Endothelial cell of umbilical vein (primary cell): ENCODE measurements around the gene EDAR. TPM values are rescaled to one million over a fixed set of nuclear protein-coding genes. Genes with fewer than 3 reads are reported as not detected.

Source experiments
- BruUV-seq: library from RNA; stranded (reverse); fragments of 400-500 nt; replicated peaks from 2 replicates; lab custom pipeline; 2021; lab: Mats Ljungman, UMichigan
- CTCF ChIA-PET: fragments of 300-600, 350-600 bp; sonication (Branson Sonifier 250); formaldehyde crosslinking; loops from one replicate; lab custom pipeline; 2021; ENCODE audit warnings: antibody characterized with exemption, inconsistent platforms; lab: Charles Lee
- POLR2A ChIA-PET: fragments of 300-600, 350-600 bp; sonication (Branson Sonifier 250); formaldehyde crosslinking; loops from one replicate; lab custom pipeline; 2021; ENCODE audit warnings: antibody characterized with exemption, inconsistent platforms; lab: Charles Lee
- DNase-seq: peaks from one replicate; pipeline ENCODE4 v3.0.0-alpha.2; 2011; ENCODE audit warnings: low read depth, low spot score
- FAIRE-seq: peaks from 2 replicates; lab custom pipeline; 2011; peaks lifted over from hg19 to GRCh38; lab: Jason Lieb, UNC
- H2AFZ ChIP-seq: 2 replicates; pipeline ENCODE4 v1.6.0; 2012; ENCODE audit warnings: low read depth, low read length, control low read depth, inconsistent platforms
- H3K27ac ChIP-seq: 2 replicates; pipeline ENCODE4 v1.5.1; 2011; ENCODE audit warnings: low read depth, mild to moderate bottlenecking, control low read depth, low read length, moderate library complexity; ENCODE audit not compliant: insufficient read depth
- H3K27me3 ChIP-seq, 2 experiments: 2 replicates each; pipeline versions ENCODE4 v1.6.0 to v1.6.1; 2011; ENCODE audit warnings: low read length in 2 of 2, mixed read lengths in 1 of 2; ENCODE audit not compliant: control insufficient read depth in 2 of 2, insufficient read depth in 2 of 2
- H3K36me3 ChIP-seq, 2 experiments: 2 replicates in 1 of 2; 3 replicates in 1 of 2; pipeline ENCODE4 v1.5.1; 2011; ENCODE audit warnings: low read length in 2 of 2, mild to moderate bottlenecking in 1 of 2, moderate library complexity in 1 of 2; ENCODE audit not compliant: control insufficient read depth in 2 of 2, insufficient read depth in 2 of 2; ENCODE audit errors: extremely low read depth in 1 of 2
- H3K4me1 ChIP-seq: 3 replicates; pipeline ENCODE4 v1.5.1; 2011; ENCODE audit warnings: mild to moderate bottlenecking, low read length; ENCODE audit not compliant: control insufficient read depth, insufficient read depth; ENCODE audit errors: extremely low read depth
- H3K4me2 ChIP-seq: 2 replicates; pipeline ENCODE4 v1.6.1; 2011; ENCODE audit warnings: low read length, control low read depth, mixed read lengths; ENCODE audit not compliant: insufficient read depth
- H3K4me3 ChIP-seq, 3 experiments: fragments of 200-600 bp in 1 of 3; sonication (generic), shearing (Covaris generic) in 1 of 3; replicated peaks in 1 of 3; 2 replicates each; pipeline ENCODE4 v1.5.1; 2011 to 2016; ENCODE audit warnings: control low read depth in 3 of 3, low read length in 3 of 3, mild to moderate bottlenecking in 2 of 3, inconsistent platforms in 1 of 3, low read depth in 1 of 3, moderate library complexity in 1 of 3; ENCODE audit not compliant: insufficient read depth in 1 of 3
- H3K79me2 ChIP-seq: 2 replicates; pipeline ENCODE4 v1.6.0; 2012; ENCODE audit warnings: low read length, inconsistent platforms; ENCODE audit not compliant: control insufficient read depth, insufficient read depth
- H3K9ac ChIP-seq: replicated peaks from 2 replicates; pipeline ENCODE3; 2011; ENCODE audit warnings: low read length, control low read depth; ENCODE audit not compliant: insufficient read depth; ENCODE audit errors: extremely low read depth
- H3K9me1 ChIP-seq: replicated peaks from 3 replicates; pipeline ENCODE4 v1.6.0; 2011; ENCODE audit warnings: mild to moderate bottlenecking, low read length; ENCODE audit not compliant: control insufficient read depth, insufficient read depth; ENCODE audit errors: extremely low read depth
- H3K9me3 ChIP-seq: replicated peaks from 2 replicates; pipeline ENCODE4 v1.5.1; 2012; ENCODE audit warnings: low read length, inconsistent platforms; ENCODE audit not compliant: control insufficient read depth, insufficient read depth
- H4K20me1 ChIP-seq: replicated peaks from 2 replicates; pipeline ENCODE3; 2011; ENCODE audit warnings: mild to moderate bottlenecking, low read length; ENCODE audit not compliant: control insufficient read depth, insufficient read depth; ENCODE audit errors: extremely low read depth
- EZH2 ChIP-seq: IDR thresholded peaks from 2 replicates; pipeline ENCODE4 v1.6.1; 2012; ENCODE audit warnings: borderline replicate concordance, low read depth, mild to moderate bottlenecking, moderate library complexity, low read length, inconsistent platforms; ENCODE audit not compliant: severe bottlenecking
- FOS ChIP-seq: IDR thresholded peaks from 2 replicates; pipeline ENCODE4 v1.6.1; 2011; ENCODE audit warnings: mild to moderate bottlenecking, low read length, moderate library complexity, borderline replicate concordance; ENCODE audit not compliant: insufficient read depth
- GATA2 ChIP-seq: IDR thresholded peaks from 2 replicates; pipeline ENCODE4 v1.7.0; 2011; ENCODE audit warnings: low read depth, mild to moderate bottlenecking, moderate library complexity, mixed read lengths, low read length; ENCODE audit not compliant: insufficient read length, insufficient read depth
- JUN ChIP-seq: IDR thresholded peaks from 2 replicates; pipeline ENCODE4 v1.6.1; 2011; ENCODE audit warnings: borderline replicate concordance, low read depth; ENCODE audit not compliant: insufficient read length, insufficient read depth
- MYC ChIP-seq: IDR thresholded peaks from one replicate; pipeline ENCODE4 v1.6.1; 2011; ENCODE audit warnings: mild to moderate bottlenecking, low read depth, low read length
- POLR2A ChIP-seq: IDR thresholded peaks from 2 replicates; pipeline ENCODE4 v1.6.1; 2012; ENCODE audit warnings: low read depth, mild to moderate bottlenecking, control low read depth, low read length
- POLR2AphosphoS5 ChIP-seq: IDR thresholded peaks from 2 replicates; pipeline ENCODE4 v1.6.1; 2012; ENCODE audit warnings: low read depth, mild to moderate bottlenecking, control low read depth, low read length, moderate library complexity; ENCODE audit not compliant: insufficient read depth
- dilution Hi-C: fragments of 300-500 bp; cut with MboI; formaldehyde crosslinking; loops from one replicate; pipeline ENCODE4 v1.15.0; 2019; ENCODE audit warnings: low sequenced_read_pairs; ENCODE audit not compliant: extremely low pct_ligation_motif_present
- intact Hi-C: fragments of 100-400 bp; cut with micrococcal nuclease; formaldehyde crosslinking; loops from one replicate; pipeline ENCODE4 v1.10.0; 2022
- polyA plus RNA-seq, 4 experiments: library from polyadenylated mRNA; depleted of rRNA in 3 of 4; stranded (reverse) in 3 of 4; unstranded in 1 of 4; fragments of >200 nt; gene quantifications; 2 replicates each; pipeline versions ENCODE4 v1.2.1 to v1.2.3, GENCODE V29; 2011 to 2012; ENCODE audit warnings: missing spikeins in 1 of 4
- total RNA-seq: library from RNA; stranded (reverse); gene quantifications from 2 replicates; pipeline ENCODE4 v1.2.3, GENCODE V29; 2021
- TF ChIP-seq, protein P1 (sequence below): IDR thresholded peaks from 2 replicates; pipeline ENCODE4 v1.6.1; 2011; ENCODE audit not compliant: insufficient read depth, insufficient read length
- TF ChIP-seq, protein P2 (sequence below), 2 donors: IDR thresholded peaks; 1 replicate in 1 of 2; 2 replicates in 1 of 2; pipeline ENCODE4 v1.5.1; 2011; ENCODE audit warnings: low read length in 2 of 2, mild to moderate bottlenecking in 2 of 2, moderate library complexity in 2 of 2, control low read depth in 1 of 2, inconsistent platforms in 1 of 2, low read depth in 1 of 2; ENCODE audit not compliant: insufficient read depth in 1 of 2; ENCODE audit errors: extremely low read depth in 1 of 2

EDAR gene
- total and polyA plus RNA-seq, 2 donors (not counting 3 experiments of a cell fraction or from before 2014, with no cell fraction given) = not detected

DNA sequence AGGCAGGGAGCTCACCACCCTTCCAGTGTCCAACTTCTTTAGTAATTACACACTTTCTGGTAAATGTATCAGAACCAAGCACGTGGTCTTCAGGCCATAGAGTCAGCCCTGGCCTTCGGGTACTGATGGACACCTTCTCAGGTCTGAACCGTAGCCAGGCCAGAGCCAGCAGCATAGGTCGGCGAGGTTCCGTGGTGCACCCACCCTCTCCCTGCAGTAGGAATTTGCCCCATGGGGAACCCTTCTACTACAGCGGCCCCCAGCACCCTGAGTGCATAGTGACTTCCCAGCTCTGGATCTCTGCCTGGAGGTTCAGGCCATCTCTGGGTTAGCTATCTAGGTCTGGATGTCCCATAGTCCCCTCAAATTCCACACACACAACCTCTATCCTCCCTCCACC is 61.6 kb downstream of the EDAR start:
- Histone ChIP-seq H3K9me1 (no peaks in the 10 kb centered on the region), H3K36me3 (no peaks in the 10 kb centered on the region), H4K20me1 (no peaks in the 10 kb centered on the region), H3K4me3 (no peak overlapping the region), H3K79me2 (no peaks in the 10 kb centered on the region), H3K4me2 (no peak overlapping the region), H3K9me3 (no peaks in the 10 kb centered on the region), H2AFZ (no peak overlapping the region), H3K9ac (no peak overlapping the region), H3K27ac (no peak overlapping the region), H3K4me1 (no peaks in the 10 kb centered on the region), H3K27me3 (no peaks in the 10 kb centered on the region)
- CTCF ChIA-PET = interaction anchor here (2.1 to 5.2 kb wide), 3 partner anchors 10 to 583 kb away, joined by 10 to 35 read pairs (median 23); partner anchors contain the start of gene SH3RF3
- FAIRE-seq (no peak), DNase-seq (no peak)
- intact Hi-C loops (no loop called here), dilution Hi-C loops (no loop called here)
- TF ChIP-seq JUN (no peak), GATA2 (no peak), POLR2AphosphoS5 (no peak), POLR2A (no peak), FOS (no peak), EZH2 (no peak), MYC (no peak)
- TF ChIP-seq, protein P1, sequence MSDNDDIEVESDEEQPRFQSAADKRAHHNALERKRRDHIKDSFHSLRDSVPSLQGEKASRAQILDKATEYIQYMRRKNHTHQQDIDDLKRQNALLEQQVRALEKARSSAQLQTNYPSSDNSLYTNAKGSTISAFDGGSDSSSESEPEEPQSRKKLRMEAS = no peak
- TF ChIP-seq, protein P2, sequence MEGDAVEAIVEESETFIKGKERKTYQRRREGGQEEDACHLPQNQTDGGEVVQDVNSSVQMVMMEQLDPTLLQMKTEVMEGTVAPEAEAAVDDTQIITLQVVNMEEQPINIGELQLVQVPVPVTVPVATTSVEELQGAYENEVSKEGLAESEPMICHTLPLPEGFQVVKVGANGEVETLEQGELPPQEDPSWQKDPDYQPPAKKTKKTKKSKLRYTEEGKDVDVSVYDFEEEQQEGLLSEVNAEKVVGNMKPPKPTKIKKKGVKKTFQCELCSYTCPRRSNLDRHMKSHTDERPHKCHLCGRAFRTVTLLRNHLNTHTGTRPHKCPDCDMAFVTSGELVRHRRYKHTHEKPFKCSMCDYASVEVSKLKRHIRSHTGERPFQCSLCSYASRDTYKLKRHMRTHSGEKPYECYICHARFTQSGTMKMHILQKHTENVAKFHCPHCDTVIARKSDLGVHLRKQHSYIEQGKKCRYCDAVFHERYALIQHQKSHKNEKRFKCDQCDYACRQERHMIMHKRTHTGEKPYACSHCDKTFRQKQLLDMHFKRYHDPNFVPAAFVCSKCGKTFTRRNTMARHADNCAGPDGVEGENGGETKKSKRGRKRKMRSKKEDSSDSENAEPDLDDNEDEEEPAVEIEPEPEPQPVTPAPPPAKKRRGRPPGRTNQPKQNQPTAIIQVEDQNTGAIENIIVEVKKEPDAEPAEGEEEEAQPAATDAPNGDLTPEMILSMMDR (IDR thresholded peaks at IDR 0.05; ENCODE audit: extremely low read depth in 1 of 2, insufficient read depth in 1 of 2, low read depth in 1 of 2, low read length in 2 of 2) = no peak
- POLR2A ChIA-PET = no interaction called here
- no TSS peak for BruUV-seq
